ENCODE measurements around the gene SELENOH. TPM values are rescaled to one million over a fixed set of nuclear protein-coding genes. Genes with fewer than 3 reads are reported as not detected.

The SELENOH gene
- total and polyA plus RNA-seq, 8 donors: 32.1 to 96.4 (median 58.9) TPM

GRCh38 chr11:57729479-57729878 is 11.8 kb upstream of the SELENOH start:
- no peaks in the 10 kb centered on the region for H3K4me1 ChIP-seq
- intact Hi-C loops (cut with DNase I): no loop called here
- H3K27me3 ChIP-seq: no peaks in the 10 kb centered on the region
- H3K36me3 ChIP-seq: no peaks in the 10 kb centered on the region
- TF ChIP-seq CTCF (IDR thresholded peaks at IDR 0.05): no peak
- ATAC-seq (no peak), DNase-seq (no peak), FAIRE-seq (no peak)
- H3K9me3 ChIP-seq: no peaks in the 10 kb centered on the region
- WGBS, 2 donors: 95 to 96% methylated on average over 7 of the region's 7 CpGs
- no peak overlapping the region for H3K4me3 ChIP-seq
- no peak overlapping the region for H3K27ac ChIP-seq

GRCh38 chr11:57732661-57733060 is 8.6 kb upstream of the SELENOH start:
- DNase-seq (no peak), FAIRE-seq (no peak), ATAC-seq (no peak)
- H3K36me3 ChIP-seq: no peaks in the 10 kb centered on the region
- H3K27ac ChIP-seq: no peak overlapping the region
- WGBS, 2 donors: 95 to 100% methylated on average over 1 of the region's 1 CpG
- TF ChIP-seq CTCF (IDR thresholded peaks at IDR 0.05): no peak
- no peaks in the 10 kb centered on the region for H3K27me3 ChIP-seq
- no peak overlapping the region for H3K4me3 ChIP-seq
- intact Hi-C loops (cut with DNase I): no loop called here
- H3K9me3 ChIP-seq: no peaks in the 10 kb centered on the region
- no peaks in the 10 kb centered on the region for H3K4me1 ChIP-seq

- no peak for TF ChIP-seq CTCF (IDR thresholded peaks at IDR 0.05)
Observed at GRCh38 chr11:57735619-57736298, 5.5 kb upstream of the SELENOH start.

GRCh38 chr11:57742087-57742452 is 779 bp downstream of the SELENOH start:
- Histone ChIP-seq H3K27ac (peak overlapping the region; percentile 77 to 92 (median 87)), H3K4me1 (peaks cover 5 to 10% (median 9%) of the 10 kb centered on the region in 3 donors), H3K27me3 (no peaks in the 10 kb centered on the region), H3K9me3 (no peaks in the 10 kb centered on the region), H3K36me3 (peaks cover 0 to 21% (median 14%) of the 10 kb centered on the region in 3 donors), H3K4me3 (peak overlapping the region; percentile 76 to 91 (median 88))
- intact Hi-C loops (cut with DNase I): no loop called here
- 3% methylated on average over 10 of the region's 10 CpGs for WGBS, 2 donors
- no peak for DNase-seq
- no peak for ATAC-seq
- no peak for TF ChIP-seq CTCF (IDR thresholded peaks at IDR 0.05)
- no peak for FAIRE-seq

More at GRCh38 chr11:57735619-57736298, 5.5 kb upstream of the SELENOH start:
- Histone ChIP-seq H3K4me3 (no peak overlapping the region), H3K27me3 (no peaks in the 10 kb centered on the region), H3K27ac (no peak overlapping the region), H3K9me3 (no peaks in the 10 kb centered on the region), H3K4me1 (no peaks in the 10 kb centered on the region), H3K36me3 (peaks cover 0 to 5% (median 0%) of the 10 kb centered on the region in 3 donors)
- DNase-seq (no peak), ATAC-seq (peak in 1 of 4 donors; percentile 23), FAIRE-seq (no peak)
- WGBS, 2 donors: 67 to 70% methylated on average over 3 of the region's 3 CpGs
- intact Hi-C loops (cut with DNase I): no loop called here

GRCh38 chr11:57744357-57744756 is 3.1 kb downstream of the SELENOH start:
- Histone ChIP-seq H3K36me3 (peaks cover 0 to 21% (median 9%) of the 10 kb centered on the region in 3 donors), H3K9me3 (no peaks in the 10 kb centered on the region), H3K27ac (no peak overlapping the region), H3K4me3 (no peak overlapping the region), H3K27me3 (no peaks in the 10 kb centered on the region), H3K4me1 (peaks cover 5 to 10% (median 9%) of the 10 kb centered on the region in 3 donors)
- no peak for ATAC-seq
- TF ChIP-seq CTCF (IDR thresholded peaks at IDR 0.05): no peak
- intact Hi-C loops (cut with DNase I): no loop called here
- FAIRE-seq: no peak
- 72 to 84% methylated on average over 2 of the region's 2 CpGs for WGBS, 2 donors
- no peak for DNase-seq
